Epithelial cell of proximal tubule (primary cell): ENCODE measurements around the gene FRMD8. TPM values are rescaled to one million over a fixed set of nuclear protein-coding genes. Genes with fewer than 3 reads are reported as not detected.

Source experiments
- DNase-seq: peaks from one replicate; pipeline ENCODE4 v3.0.0-alpha.2; 2011; ENCODE audit warnings: low read depth
- H3K4me3 ChIP-seq: 2 replicates; pipeline ENCODE4 v1.5.1; 2011; ENCODE audit warnings: low read depth, mild to moderate bottlenecking, low read length
- total RNA-seq: library from RNA; depleted of rRNA; stranded (reverse); fragments of >200 nt; gene quantifications from 2 replicates; pipeline ENCODE4 v1.2.3, GENCODE V29; 2015
- TF ChIP-seq, protein P1 (sequence below): conservative IDR thresholded peaks from 2 replicates; pipeline ENCODE4 v1.5.1; 2012; ENCODE audit warnings: low read depth, mild to moderate bottlenecking, low read length

The FRMD8 gene, protein sequence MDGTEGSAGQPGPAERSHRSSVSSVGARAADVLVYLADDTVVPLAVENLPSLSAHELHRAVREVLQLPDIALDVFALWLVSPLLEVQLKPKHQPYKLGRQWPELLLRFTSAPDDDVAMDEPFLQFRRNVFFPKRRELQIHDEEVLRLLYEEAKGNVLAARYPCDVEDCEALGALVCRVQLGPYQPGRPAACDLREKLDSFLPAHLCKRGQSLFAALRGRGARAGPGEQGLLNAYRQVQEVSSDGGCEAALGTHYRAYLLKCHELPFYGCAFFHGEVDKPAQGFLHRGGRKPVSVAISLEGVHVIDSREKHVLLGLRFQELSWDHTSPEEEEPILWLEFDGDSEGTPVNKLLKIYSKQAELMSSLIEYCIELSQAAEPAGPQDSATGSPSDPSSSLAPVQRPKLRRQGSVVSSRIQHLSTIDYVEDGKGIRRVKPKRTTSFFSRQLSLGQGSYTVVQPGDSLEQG
- total RNA-seq, result 43.5 and 49.5 TPM in 2 replicates

DNA sequence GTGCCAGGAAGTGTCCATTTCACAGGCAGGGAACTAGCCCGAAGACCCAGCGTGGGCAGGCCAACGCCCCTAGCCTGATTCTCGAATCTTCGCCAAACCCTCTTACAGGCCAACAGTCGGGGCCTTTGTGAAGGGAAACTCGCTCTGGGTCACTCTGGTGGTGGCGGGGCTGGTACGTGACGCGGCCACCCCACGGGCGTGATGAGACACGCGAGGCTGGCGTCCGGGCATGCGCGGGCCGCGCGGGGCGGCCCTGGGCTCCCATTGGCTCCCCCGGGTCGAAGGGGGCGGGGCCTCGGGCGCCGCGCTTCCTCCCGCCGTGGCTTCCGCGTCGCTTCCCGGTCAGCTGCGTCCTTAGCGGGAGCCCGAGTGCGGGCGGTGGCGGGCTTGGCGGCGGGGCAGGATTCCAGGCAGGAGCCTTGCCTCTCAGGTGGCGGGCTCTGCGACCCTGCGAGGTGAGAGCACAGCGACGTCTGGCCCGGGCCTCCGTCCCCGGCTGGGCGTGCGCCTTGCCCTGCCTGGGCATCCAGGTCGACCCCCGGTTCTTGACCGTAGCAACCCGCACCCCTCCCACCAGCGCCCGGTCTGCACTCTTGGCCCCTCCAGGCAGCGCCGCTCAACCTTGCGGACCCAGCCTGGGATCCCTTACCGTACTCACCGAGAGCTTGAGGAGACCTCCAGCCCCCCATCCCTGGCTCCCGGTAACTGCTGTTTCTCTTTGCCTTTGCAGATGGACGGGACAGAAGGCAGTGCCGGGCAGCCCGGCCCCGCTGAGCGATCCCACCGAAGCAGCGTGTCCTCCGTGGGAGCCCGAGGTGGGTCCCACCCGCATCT, at the start of gene FRMD8:
TSS of gene FRMD8 (plus strand) at position 331 of the 834 bp plus-strand sequence. CDS start at position 731, 400 bp downstream.
- TF ChIP-seq, protein P1, sequence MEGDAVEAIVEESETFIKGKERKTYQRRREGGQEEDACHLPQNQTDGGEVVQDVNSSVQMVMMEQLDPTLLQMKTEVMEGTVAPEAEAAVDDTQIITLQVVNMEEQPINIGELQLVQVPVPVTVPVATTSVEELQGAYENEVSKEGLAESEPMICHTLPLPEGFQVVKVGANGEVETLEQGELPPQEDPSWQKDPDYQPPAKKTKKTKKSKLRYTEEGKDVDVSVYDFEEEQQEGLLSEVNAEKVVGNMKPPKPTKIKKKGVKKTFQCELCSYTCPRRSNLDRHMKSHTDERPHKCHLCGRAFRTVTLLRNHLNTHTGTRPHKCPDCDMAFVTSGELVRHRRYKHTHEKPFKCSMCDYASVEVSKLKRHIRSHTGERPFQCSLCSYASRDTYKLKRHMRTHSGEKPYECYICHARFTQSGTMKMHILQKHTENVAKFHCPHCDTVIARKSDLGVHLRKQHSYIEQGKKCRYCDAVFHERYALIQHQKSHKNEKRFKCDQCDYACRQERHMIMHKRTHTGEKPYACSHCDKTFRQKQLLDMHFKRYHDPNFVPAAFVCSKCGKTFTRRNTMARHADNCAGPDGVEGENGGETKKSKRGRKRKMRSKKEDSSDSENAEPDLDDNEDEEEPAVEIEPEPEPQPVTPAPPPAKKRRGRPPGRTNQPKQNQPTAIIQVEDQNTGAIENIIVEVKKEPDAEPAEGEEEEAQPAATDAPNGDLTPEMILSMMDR, result no peak
- no peak for DNase-seq
- peak within 1 kb of the TSS; percentile 80 for H3K4me3 ChIP-seq

DNA sequence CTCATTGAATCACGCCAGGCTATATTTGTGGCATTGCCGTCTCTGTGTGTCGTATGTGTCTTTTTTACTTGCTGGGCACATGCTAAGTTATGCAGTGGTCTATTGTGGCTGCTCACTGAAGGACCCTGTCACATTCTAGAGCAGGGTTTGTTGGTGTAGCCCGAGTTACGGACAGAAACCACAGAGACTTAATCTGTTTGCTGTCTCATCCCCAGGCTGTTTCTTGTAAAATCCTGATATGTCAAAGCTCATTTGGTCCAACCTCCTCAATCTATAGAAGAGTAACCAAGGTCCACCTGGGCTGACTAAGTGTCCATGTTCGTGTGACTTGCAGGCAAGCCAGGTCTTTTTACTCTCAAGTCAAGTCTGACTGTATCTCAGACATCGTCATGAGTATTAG, 47.8 kb upstream of the FRMD8 start:
- TF ChIP-seq, protein P1, result no peak
- H3K4me3 ChIP-seq, result no peak overlapping the region
- DNase-seq, result no peak

DNA sequence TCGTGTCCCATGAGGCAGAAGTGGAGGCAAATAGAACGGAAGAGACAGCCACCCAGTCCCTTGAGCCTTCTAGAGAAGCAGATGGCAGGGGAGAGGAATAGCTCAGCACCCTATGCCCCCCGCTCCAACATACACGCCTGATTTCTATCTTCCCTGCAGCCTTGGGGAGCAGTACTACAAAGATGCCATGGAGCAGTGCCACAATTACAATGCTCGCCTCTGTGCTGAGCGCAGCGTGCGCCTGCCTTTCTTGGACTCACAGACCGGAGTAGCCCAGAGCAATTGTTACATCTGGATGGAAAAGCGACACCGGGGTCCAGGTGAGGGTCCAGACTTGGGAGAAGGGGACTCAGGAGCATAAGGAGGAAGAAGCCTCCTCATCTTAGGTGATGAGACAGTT, 46.2 kb upstream of the FRMD8 start:
- no peak for DNase-seq
- no peak overlapping the region for H3K4me3 ChIP-seq
- TF ChIP-seq, protein P1, result no peak

DNA sequence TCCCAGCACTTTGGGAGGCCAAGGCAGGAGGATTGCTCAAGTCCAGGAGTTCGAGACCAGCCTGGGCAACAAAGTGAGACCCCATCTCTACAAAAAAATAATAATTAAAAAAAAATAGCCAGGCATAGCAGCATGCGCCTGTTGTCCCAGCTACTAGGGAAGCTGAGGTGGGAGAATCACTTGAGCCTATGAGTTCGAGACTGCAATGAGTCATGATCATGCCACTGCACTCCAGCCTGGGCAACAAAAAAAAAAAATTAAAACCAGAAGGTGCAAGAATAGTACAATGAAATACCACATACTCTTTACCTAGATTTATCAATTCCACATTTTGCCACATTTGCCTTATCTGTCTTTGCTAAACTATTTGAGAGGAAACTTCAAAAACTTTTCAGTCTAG, 44.6 kb upstream of the FRMD8 start:
- TF ChIP-seq, protein P1, result no peak
- H3K4me3 ChIP-seq, result no peak overlapping the region
- no peak for DNase-seq

DNA sequence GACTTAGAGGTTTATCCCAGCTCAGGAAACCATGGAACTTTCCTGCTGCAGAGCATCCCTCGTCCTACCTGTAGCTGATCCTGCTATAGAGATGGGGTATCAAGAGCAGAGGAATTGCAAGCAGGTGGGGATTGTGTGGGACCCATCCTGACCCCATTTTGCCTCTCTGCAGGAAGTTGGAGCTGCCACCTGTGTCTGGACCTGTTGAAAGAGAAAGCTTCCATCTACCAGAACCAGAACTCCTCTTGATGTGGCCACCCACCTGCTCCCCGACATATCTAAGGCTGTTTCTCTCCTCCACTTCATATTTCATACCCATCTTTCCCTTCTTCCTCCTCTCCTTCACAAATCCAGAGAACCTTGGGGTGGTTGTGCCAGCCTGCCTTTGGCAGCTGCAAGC, 34.9 kb upstream of the FRMD8 start:
- TF ChIP-seq, protein P1, result no peak
- DNase-seq, result no peak
- no peak overlapping the region for H3K4me3 ChIP-seq

DNA sequence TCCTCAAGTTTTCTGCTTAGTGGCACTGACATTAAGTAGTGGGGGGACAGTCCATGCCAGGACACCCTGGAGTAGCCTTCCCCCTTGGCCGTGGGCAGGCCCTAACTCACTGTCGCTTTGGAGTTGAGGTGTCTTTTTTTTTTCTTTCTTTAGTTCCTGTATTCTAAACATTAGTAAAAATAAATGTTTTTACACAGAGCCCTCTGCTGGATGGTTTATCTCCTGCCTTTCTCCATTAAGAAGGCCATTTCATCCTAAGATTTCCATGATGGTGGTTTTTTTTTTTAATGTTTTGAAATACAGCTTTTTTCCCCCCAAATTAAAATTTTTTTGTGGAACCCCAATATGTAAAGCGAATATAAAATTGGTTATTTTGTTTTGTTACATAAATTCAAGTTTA, 33.7 kb upstream of the FRMD8 start:
- H3K4me3 ChIP-seq, result no peak overlapping the region
- no peak for DNase-seq
- TF ChIP-seq, protein P1, result peak; percentile 44
